ENCODE data around the gene YARS1.
A peak's percentile ranks its signal among the peaks of the same experiment; 100 is the strongest.

DNA sequence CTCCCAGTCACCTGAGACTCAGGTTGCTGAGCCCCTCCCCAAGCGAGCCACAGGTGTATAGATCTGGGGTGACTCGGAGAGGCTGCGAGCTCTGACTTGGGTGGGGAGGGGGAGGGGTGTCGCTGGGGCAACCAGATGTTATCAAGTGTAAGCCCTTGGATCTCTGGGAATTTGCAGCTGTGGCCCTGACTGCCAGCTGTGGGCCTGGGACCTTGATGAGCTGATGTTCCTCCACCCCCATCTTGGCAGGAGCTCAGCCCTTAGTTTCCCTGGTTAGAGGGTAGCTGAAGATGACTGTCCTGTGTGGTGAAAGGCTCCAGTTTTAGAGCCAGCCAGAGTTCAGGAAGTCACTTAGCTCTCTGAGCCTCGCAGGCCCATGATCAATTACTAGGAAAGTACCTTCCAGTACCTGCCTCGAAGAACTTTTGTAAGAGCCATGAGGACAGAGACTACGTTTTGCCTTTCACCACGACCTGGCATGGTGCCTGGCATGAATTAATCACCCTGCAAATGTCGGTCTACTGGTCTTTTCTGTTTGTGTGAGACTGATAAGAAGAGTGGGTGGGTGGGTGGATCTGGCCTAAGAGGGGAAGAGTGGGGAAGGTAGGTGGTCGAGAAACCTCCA is 55.8 kb downstream of the YARS1 start:
- TF ChIP-seq, protein P1, sequence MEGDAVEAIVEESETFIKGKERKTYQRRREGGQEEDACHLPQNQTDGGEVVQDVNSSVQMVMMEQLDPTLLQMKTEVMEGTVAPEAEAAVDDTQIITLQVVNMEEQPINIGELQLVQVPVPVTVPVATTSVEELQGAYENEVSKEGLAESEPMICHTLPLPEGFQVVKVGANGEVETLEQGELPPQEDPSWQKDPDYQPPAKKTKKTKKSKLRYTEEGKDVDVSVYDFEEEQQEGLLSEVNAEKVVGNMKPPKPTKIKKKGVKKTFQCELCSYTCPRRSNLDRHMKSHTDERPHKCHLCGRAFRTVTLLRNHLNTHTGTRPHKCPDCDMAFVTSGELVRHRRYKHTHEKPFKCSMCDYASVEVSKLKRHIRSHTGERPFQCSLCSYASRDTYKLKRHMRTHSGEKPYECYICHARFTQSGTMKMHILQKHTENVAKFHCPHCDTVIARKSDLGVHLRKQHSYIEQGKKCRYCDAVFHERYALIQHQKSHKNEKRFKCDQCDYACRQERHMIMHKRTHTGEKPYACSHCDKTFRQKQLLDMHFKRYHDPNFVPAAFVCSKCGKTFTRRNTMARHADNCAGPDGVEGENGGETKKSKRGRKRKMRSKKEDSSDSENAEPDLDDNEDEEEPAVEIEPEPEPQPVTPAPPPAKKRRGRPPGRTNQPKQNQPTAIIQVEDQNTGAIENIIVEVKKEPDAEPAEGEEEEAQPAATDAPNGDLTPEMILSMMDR (IDR thresholded peaks at IDR 0.05), result no peak
- TF ChIP-seq POLR2A (IDR thresholded peaks at IDR 0.05) (no peak), POLR2AphosphoS5 (IDR thresholded peaks at IDR 0.05) (peak in 1 of 3 donors; percentile 35)

All from breast epithelium (tissue), 3 donors.